Measurements from ENCODE around the gene CLBA1. TPM values are rescaled to one million over a fixed set of nuclear protein-coding genes. Genes with fewer than 3 reads are reported as not detected.

Gene CLBA1
- total RNA-seq, 1 donor from 2014 or later: 6.5 TPM

DNA sequence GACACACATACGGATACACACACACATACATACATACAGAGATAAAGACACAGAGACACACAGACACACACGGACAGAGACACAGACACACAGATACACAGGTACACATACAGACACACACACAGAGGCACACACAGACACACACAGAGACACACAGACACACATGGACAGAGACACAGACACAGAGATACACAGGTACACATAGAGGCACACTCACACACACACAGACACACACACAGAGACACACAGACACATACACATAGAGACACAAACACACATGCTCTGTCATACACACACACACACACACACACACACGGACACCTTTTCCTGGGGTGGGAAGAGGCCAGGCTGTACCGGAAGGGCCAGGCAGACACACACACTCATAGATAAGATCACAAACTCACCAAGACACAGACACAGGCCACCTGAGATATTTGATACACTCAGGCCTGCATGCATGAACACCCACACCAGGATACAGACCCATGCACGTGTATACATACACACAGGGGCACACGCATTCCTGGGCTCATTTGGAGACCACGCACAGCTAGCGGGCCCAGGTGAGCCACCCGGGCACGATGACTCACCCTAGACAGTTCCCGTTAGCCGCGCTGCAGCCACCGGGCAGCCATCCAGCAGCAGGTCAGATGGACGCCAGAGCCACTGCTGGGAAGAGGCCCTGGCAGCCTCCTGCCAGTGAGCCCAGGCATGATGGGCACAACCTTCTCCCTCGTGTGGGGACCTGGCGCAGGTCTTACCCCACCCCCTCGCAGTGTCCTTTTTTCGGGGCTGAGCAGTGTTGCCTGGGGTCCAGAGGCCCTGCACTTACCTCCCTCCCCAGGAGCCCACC, 5.6 kb upstream of the CLBA1 start:
- DNase-seq (ENCODE audit: low spot score): no peak

DNA sequence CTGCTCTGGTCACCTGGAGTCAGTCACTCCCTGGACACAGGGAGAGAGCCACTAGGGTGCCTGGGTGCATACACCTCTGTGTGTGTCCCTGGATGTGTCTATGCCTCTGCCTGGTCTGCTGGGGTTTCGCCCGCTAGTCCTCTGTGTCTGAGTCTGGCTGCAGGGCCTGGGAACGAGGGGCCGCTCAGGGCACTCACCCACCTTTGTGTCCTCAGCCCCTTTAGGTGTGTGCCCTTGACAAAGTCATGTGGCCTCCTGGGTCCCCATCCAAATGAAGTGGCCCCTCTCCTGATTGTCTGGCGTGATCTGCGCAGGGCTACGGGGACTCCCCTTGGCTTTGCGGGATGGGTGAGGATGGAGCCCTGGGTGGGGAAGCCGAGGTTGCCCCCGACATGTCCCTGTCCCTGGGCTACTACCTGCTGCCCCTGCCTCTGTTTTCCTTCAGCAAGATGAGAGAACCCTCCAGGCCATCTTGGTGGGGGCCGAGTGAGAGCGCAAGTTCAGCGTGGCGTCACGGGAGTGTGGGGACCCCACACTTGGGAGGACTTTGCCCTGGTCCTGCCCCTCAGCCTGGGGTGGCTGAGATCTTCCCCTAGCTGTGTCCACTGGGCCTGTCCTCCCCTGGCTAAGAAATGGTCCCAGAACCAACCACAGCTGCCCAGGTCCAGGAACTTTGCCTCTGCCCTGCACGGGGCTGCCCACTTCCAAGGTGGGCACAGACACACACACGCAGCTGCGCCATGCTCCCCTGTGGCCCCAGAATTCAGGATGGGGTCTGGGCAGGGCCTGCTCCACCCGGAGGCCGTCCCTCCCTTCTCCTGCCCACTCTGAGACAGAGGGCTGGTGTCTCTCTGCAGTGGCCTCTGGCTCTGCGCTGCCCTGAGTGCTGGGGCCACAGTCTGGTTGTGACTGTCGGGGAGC, 4.7 kb upstream of the CLBA1 start:
- DNase-seq (ENCODE audit: low spot score): no peak

DNA sequence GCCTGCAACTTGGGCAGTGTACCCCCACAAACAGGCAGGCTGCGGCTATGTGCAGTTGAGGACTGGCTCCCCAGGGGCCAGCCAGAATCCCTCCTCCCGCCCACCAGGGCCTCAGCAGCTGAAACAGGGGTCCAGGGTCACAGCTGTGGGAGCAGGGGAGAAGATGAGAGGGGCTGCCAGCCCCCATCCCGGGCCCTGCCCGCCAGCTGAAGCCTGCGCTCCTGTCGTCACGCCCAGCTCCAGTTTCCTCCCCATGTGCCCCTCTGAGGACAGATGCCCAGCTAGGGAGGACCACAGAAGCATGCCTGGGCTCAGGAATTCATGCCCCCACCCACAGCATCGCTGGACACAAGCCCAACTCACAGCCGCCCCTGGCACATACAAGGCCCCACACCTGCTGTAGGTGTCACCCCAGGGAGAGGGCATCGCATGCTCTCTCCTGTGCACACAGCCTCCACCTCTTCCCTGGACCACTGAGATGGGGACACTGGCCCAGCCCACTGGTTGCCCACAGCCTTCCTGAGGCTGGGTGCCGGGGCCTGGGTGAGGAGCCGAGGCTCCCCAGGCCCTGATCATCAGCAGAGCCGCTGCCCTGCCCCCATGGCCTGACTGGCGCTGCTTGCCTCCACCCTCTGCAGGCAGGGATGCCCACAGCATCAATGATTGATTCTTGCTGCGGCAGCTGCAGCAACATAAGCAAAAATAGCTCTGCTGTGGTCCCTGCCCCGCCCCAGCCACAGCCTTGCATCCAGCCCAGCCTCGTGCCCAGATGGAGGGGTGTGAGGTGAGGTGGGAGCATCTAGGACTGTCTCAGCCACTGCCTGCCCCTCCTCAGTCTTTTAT, 3.7 kb upstream of the CLBA1 start:
- DNase-seq (ENCODE audit: low spot score): no peak

DNA sequence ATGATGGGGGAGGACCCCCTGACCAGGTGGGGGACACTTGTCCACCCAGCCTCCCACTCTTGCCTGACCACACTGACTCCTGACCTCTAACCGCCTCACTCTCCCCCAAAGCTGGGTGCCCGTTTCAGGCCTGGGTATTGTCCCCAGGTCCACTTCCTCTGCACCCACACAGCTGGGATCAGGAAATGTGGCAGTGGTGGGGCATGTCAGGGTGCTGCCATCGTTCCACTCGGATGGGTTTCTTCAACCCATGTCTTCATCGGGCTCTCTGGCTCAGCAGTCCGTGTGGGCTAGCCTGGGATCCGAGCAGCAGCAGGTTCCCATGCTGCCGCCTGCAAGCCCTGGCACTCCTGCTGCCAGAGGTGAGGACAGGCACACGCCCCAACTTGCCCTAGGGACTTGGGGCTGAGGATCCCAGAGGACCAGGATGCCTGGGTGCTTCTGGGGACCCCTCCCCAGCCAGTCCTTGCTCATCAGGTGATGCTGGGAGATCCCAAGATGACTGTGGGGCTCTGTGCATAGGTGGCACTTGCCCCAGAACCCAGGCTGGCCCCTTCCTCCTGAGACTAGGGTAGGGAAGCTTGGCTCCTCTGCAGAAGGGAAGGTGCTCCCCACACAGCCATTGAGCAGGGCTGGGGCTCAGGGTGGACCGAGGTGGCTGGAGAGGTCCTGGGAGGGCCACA, 2.9 kb upstream of the CLBA1 start:
- DNase-seq (ENCODE audit: low spot score): no peak

DNA sequence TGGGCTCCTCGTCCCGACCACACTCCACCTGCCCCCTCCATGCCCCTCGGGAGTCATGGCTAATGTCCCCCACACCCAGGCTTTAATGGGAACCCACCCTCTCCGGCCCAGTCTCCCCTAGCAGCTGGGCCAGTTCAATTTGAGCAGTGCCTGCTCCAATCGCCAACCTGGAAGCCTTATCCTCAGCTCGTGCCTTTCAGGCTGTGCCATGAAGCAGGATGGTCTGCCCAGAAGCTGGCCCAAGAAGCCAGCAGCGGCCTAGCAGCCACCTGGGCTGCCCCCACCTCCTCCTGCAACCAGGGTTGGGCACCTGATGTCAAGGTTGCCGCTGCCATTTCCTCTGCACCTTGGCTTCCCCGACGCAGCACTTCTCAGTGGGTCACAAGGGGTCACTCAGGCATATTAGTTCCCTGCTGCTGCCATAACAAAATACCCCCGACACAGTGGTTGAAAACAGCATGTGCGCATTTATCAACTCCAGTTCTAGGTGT, 2.3 kb upstream of the CLBA1 start:
- DNase-seq (ENCODE audit: low spot score): no peak

DNA sequence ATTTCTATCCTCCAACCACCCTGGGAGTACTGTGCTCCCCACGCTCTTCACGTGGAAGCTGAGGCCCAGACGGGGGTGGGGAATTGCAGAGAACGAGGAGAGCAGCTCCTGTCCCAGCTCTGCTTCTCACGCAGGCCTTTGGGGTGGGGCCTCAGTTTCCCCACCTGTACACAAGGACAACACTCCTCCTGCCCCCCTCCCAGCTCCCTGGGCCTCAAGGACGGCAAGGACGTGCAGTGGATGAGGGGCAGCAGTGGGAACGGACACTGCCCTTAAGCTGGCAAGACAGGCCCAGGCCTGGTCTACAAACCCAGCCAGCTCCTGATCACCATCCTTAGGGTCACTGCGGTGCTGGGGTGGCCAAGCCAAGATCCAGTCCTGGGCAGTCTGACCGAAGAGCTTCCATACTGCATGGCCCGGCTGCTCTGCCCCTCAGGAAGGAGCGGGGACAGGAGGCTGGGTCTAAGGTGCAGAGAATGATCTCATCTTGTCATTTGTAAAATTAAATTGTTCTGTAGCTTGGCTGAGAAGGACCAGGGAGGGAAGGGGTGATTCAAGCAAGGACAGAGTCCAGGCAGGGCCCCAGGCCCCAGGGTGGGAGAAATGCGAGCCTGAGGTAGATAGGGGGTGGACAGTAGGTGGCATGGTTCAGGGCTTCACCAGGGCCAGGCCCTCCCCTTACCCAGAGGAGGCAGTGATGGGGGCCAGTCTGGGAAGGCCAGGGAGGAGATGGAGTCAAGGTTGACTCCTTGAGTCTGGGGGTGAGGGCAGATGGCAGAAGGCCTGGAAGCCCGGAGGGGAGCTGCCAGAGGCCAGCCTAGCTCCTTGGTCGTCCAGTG, 1.3 kb upstream of the CLBA1 start:
- DNase-seq (ENCODE audit: low spot score): no peak

DNA sequence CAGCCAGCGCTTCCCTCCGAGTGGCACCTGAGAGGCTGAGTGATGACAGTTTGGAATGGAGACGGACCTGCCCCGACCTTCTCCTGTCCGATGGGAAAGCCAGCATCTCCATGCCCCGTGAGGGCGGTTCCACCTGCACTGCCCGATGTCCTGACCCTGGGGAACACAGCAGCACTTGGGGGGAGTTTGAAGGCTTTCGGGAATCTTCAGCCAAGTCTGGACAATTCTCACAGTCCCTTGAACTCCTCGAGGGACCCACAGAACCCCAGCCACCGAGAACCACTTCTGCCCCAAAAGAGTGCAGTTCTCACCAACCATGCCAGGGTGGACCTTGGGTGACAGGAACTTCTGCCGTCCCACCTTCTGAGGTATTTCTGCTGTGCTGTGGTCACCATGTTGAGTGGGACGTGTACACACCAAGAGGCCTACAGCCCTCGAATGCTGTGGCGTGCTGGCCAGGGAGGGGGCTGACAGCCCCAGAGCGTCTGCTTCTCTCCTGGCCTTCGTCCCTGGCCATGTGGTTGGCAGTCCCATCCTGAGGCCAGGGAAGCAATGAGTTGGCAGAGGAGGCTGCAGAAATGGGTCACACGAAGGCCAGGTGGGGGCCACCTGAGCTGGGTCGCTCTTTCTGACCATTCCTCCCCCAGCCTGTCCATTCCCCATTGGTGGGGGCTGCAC, 1.0 kb downstream of the CLBA1 start:
- no peak for DNase-seq (ENCODE audit: low spot score)

DNA sequence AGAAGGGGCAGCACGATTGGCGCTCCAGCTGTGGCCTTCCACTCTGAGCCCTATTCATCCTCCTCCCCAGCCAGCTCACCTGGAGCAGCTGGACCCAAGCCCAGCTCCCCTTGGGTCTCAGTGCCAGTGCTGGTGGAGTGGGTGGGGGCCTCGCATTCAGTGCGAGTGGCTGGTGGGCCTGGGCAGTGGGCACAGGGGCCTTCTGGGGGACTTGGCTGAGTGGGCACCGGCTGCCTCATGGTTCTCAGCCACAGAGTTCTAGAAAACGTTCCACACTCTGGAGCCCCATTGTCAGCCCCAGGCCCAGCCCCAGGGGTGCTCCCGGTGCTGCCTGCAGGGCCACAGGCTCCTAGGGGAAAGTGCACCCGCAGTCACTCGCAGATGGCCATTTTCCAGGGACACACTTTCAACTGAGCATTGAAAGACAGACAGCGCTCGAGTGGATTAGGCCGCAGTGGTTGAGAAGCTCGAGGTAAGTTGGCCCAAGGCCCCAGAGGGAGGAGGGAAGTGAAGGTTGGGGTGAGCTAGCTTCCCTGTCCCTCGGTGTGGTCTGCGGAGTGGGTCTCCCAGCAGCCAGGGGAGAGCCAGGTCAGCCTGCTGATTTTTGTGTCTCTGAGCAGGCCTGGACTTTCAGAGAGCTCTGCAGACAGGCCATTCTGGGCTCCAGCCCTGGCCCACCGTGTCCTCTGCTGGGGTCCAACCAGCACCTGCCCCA, 3.8 kb downstream of the CLBA1 start:
- no peak for DNase-seq (ENCODE audit: low spot score)

DNA sequence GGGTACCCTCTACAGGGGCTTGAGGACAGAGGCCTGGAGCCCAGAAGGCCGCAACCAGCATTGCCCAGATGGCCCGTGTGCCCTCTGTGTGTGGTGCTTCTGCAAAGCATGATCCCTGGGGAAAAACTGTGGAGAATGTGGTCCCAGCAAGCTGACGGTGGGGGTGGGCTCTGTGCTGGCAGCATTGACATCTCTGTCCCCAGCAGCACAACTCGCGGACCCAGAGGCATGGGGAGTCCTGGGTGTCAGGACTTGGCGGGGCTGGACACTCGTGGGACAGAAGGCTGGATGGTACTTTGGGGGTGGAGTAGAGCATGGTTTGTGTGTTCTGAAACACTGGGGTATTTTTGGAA, 4.3 kb downstream of the CLBA1 start:
- no peak for DNase-seq (ENCODE audit: low spot score)

DNA sequence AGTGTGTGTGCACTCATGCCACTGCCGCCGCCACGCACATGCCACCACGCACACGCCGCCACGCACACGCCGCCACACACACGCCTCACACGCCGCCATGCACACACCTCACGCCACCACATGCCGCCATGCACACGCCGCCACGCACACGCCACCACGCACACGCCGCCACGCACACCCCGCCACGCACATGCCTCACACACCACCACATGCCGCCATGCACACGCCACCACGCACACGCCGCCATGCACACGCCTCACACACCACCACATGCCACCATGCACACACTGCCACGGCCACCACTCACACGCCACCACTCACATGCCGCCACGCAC, 6.3 kb downstream of the CLBA1 start:
- no peak for DNase-seq (ENCODE audit: low spot score)

DNA sequence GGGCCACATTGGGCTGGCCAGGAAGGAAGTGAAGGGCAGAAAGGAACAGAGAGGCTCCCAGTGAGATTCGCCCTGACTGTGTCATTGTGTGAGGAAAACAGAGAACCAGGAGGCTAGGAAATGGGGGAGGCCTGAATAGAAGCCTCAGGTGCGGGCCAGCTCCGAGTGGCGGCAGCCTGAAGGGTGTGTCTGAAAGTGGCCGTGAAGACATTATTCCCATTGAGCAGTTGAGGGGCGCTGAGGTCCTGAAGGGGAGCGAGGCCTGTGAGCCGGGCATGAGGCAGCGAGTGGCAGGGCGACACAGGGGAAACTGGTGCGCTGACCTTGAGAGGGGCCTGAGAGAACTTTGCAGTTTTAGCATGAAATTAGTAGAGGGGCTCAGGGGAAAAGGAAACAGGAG, 6.9 kb downstream of the CLBA1 start:
- no peak for DNase-seq (ENCODE audit: low spot score)

DNA sequence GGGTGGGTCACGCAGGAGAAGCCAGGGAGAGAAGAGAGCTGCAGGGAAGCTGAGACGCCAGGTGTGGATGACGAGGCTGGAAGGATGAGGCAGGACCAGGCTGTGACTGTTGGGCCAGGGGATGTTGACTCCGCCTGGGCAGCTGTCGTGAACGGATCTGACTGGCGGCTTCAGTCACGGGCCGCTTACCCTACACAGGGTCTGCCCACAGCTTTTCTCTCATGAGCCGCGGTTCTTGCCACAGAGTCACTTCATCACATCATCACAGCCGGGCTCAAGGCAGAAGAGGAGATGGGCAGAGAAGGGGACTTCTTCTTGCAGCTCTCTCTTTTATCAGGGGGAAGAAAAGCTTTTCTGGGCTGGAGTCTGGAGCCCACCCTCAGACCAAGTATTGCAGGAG, 7.7 kb downstream of the CLBA1 start:
- DNase-seq (ENCODE audit: low spot score): no peak

DNA sequence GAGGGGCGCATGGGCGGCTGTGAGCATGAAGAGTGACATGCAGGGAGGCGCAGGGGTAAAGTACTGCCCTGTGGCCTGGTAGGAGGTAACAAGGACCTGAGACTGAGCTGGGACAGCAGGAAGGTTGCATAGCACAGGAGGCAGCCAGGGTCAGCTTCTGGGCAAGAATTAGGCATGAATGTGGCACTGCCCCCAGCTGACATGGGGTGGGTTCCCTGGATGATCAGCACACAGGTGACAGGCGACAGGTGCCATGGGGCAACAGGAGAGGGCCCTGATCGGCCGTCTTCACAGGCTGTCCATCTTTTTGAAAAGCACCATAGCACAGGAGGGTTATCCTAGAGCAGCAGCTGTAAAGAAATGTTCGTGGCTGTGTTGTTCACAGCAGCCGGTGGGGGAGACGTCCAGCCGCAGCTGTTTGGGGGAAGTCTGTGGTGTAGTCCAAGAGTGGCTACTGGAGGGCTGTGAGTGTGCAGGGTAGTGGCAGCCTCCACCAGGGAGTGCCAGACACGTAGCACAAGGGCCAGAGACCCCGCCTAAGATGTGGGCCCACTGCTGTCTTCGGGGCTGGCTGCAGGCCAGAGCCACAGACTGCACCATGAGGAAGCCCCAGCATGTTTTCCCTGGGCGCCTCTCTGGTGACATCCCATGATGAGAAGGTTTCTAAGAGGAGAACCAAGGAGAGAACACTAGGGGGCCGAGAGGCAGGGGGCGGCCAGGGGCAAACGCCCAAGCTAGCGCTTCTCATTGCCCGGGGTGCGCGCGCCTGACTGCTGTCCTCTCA, 8.4 kb downstream of the CLBA1 start:
- no peak for DNase-seq (ENCODE audit: low spot score)

DNA sequence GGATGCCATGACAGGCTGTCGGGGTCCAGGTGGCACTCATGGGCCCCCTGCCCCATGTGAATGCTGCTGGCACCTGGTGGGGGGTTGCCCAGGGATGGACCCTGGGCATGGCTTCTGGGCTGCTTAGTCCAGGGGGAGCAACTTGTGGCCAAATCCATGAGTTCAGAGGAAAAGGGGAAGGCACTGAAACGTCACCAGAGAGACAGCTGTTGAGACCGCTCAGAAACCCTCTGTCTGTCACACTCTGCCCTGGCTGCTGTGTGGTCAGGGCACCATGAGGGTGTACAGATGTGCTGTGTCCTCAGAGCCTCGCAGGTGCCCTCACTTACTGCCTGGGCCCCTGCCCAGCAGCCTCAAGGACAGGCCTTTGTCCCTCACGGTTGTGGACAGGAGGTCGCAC, 9.4 kb downstream of the CLBA1 start:
- no peak for DNase-seq (ENCODE audit: low spot score)

DNA sequence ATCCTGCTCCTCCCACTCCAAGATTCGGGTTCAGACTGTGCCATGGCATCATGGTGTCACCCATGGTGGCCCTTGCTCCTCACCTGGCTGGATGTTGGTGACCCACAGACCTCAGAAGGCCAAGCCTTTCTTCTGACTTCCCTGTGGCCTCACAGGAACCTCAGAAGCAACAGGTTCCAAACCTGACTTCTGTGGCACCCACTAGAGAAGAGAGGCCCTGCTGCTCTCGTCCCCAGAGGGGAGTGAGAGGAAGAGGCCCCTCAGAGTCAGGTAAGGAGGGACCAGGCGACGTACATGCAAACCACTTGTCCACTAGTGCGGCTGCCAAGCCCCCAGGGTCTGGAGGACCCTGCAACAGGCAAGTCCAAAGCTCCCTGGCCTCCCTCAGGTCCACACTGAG, 10.4 kb downstream of the CLBA1 start:
- DNase-seq (ENCODE audit: low spot score): no peak

DNA sequence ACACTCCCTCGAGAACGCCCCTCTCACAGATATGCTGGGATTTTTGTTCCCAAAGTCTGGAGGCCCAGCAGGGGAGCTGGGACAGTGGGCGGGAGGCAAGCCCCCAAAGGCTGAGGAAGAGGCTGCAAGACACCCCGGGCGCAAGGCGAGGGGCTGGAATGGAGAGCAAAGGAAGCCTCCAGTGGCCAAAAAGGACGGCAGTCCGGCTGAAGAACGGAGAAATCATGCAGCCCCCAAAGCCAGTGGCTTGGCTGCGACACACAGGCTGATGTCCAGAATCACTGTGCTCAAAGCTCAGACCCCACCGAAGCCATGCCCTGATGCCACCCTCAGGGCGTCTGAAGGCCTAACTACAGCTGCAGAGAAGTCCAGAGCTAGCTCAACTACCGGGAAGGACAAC, 10.9 kb downstream of the CLBA1 start:
- DNase-seq (ENCODE audit: low spot score): no peak

DNA sequence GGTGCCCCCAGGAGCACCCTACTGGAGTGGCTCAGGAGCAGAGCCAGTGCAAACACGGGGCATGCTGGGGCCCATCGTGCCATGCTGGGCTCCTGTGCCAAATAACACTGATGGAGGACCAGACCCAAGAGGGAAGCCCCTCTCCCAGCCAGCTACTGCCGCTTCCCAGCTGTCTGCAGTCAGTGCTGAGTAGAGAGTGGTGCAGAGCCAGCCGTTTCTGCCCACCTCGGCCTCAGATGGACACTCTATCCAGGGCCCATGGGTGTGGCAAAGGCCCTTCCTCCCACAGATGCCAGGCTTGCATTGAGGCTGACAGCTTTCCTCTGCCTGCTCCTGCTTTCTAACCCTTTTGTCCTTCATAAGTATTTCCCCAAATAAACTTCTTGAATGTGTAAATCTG, 13.2 kb downstream of the CLBA1 start:
- no peak for DNase-seq (ENCODE audit: low spot score)

DNA sequence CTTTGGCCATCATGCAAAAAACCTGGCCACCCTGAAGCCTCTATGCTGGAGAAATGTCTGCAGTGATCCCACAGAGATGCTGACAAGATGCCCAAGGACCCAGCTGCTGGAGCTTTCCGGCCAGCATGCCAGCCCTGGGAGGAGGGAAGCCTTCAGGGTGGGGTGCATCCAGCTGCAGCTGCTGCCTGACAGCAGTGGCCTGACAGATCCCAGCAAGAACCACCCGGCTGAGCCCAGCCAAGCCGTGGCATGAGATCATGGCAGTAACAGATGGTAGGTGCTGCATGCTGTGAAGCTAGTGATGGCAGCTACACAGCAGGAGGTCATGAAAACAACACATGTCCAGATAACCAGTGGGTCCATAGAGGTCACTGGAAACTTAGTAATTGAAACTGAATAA, 13.8 kb downstream of the CLBA1 start:
- no peak for DNase-seq (ENCODE audit: low spot score)
